ENCODE measurements around the gene CCDC28B.

Gene CCDC28B

DNA sequence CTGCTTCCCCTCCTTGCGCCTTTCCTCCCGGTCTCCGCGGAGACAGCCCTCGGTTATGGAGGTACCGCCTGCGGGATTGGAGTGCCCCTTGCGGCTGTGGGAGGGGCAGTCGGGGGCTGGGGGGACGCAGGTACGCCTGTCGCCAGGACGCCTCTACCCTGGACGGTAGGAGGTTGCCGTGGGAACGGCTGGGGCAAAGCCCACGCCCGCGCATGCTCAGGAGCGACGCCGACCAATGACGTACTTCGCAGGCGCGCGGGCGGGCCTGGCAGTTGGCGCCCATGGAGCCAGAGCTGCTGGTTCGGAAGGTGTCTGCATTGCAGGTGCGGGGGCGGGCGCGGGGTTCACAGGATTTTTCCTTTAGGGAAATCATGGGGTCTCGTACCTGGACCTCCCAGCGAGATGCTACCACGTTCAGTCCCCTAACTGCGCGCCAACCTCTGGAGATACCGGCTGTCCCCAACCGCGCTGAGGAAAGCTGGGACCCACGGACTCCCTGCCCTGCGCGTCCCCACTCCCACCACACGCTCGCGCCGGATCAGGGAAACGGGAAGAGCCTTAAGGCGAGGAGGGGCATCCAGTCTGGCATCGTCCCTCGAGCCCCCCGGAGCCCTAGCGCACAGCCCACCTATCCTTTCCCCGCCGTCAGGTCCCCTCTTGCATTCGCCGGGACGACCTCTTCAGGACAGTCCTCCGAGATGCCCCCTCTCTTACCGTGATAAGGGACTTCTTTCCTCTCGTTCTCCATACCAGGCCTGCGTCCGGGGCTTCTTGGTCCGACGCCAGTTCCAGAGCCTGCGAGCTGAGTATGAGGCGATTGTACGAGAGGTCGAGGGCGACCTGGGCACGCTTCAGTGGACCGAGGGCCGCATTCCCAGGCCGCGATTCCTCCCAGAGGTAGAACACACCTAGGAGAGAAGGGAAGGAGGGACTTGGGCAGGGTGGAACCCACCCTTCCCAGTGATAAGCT is 5.3 kb downstream of the CCDC28B start, which contains the start of gene IQCC:
IQCC (plus strand) TSS at position 271 of the 970 bp plus-strand sequence; CDS start at position 282, 11 bp downstream.
- in situ Hi-C loops (cut with MboI; ENCODE audit: low pct_unique_long_range_greater_than_20kb, low sequenced_read_pairs, unreplicated experiment): loop anchor here (25.0 kb wide), 1 partner anchor 207 kb away; no protein-coding TSS in a partner anchor
- TF ChIP-seq CTCF (IDR thresholded peaks at IDR 0.05; ENCODE audit: extremely low read depth, insufficient read depth, missing control alignments): peak; percentile 10
- DNase-seq (ENCODE audit: low spot score): peak; percentile 91

GRCh38 chr1:32208469-32208868 is 8.1 kb downstream of the CCDC28B start:
- in situ Hi-C loops (cut with MboI; ENCODE audit: low pct_unique_long_range_greater_than_20kb, low sequenced_read_pairs, unreplicated experiment): loop anchor here (25.0 kb wide), 1 partner anchor 204 kb away; no protein-coding TSS in a partner anchor
- TF ChIP-seq CTCF (IDR thresholded peaks at IDR 0.05; ENCODE audit: extremely low read depth, insufficient read depth, missing control alignments): no peak
- no peak for DNase-seq (ENCODE audit: low spot score)

DNA sequence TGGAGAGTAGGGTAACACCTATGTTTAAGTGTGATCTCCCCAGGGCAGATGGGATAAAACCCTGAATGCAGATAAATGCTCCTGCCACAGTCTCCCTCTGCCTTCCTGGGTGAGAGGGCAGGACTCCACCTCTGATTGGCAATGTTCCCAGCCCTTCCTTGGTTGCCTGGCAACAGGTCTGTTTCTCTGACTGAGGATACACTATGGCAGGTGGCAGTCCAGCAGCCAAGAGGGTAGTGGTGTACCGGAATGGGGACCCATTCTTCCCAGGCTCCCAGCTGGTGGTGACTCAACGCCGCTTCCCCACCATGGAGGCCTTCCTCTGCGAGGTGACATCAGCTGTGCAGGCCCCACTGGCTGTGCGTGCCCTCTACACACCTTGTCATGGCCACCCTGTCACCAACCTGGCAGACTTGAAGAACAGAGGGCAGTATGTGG is 8.5 kb downstream of the CCDC28B start, which contains the start of gene DCDC2B:
DCDC2B (plus strand) TSS at position 199 of the 438 bp plus-strand sequence; CDS start at position 204, 5 bp downstream.
- in situ Hi-C loops (cut with MboI; ENCODE audit: low pct_unique_long_range_greater_than_20kb, low sequenced_read_pairs, unreplicated experiment): loop anchor here (25.0 kb wide), 1 partner anchor 203 kb away; no protein-coding TSS in a partner anchor
- no peak for DNase-seq (ENCODE audit: low spot score)
- TF ChIP-seq CTCF (IDR thresholded peaks at IDR 0.05; ENCODE audit: extremely low read depth, insufficient read depth, missing control alignments): no peak

DNA sequence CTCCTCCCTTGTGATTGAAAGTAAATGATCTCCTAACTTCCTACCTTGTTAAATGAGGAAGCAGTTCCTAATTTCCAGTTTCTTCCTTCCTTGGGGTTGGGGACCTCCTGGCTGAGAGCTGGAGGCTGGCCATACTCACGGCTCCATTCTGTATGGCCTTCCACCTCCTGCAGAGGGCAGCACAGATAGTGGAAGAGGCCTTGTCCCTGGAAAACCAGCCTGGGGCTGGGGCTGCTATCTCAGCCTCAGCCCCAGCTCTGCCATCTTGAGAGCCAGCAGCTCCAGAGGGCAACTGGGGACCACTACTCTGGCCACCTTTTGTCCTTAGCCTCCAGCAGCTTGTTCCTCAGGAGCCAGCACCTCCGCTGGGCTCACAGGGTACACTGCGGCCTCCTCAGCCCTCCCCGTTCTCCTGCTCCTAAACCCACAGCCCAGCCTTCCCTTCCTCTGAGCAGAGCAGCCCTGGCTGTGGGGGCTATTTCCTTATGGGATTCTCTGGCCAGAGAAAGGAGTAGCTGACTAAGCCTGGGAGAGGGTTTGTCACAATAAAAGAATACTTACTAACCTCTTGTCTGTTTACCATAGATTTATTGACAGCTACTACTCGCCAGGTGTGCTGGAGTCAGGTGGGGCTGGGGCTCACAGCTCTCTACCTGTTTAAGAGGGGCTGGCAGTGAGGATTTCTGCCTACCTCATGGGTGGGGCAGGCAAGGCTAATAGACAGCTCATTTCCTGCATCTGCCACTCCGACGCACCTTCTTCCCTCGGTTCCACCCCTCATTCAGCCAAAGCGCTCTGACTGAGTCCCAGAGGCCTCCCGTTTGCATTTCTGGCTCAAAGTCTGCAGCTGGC is 15.5 kb downstream of the CCDC28B start:
- in situ Hi-C loops (cut with MboI; ENCODE audit: low pct_unique_long_range_greater_than_20kb, low sequenced_read_pairs, unreplicated experiment): loop anchor here (10.0 to 25.0 kb wide), 2 partner anchors 99 to 196 kb away; no protein-coding TSS in a partner anchor
- peak; percentile 89 for TF ChIP-seq CTCF (IDR thresholded peaks at IDR 0.05; ENCODE audit: extremely low read depth, insufficient read depth, missing control alignments)
- peak; percentile 61 for DNase-seq (ENCODE audit: low spot score)

DNA sequence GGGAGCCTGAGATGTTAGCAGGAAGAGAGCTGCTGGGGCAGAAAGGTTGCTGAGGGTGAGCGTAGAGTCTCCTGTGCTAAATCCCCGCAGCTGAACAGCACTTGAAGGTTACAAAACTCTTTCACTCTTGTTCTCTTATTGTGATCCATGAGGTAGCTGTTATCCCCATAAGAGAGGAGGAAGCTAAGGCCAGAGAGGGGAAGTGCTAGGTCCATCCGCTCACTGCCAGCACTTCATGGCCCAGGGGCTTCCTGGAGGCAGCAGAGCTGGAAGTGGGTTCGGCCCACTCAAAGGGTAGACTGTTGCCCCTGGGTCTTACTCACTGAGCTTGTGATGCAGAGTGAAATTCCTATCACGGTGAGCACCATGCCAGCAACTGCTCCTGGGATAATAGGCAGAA is 16.2 kb downstream of the CCDC28B start:
- in situ Hi-C loops (cut with MboI; ENCODE audit: low pct_unique_long_range_greater_than_20kb, low sequenced_read_pairs, unreplicated experiment): loop anchor here (10.0 to 25.0 kb wide), 2 partner anchors 98 to 196 kb away; no protein-coding TSS in a partner anchor
- DNase-seq (ENCODE audit: low spot score): no peak
- no peak for TF ChIP-seq CTCF (IDR thresholded peaks at IDR 0.05; ENCODE audit: extremely low read depth, insufficient read depth, missing control alignments)

GRCh38 chr1:32219022-32219421 is 18.6 kb downstream of the CCDC28B start:
- DNase-seq (ENCODE audit: low spot score): no peak
- in situ Hi-C loops (cut with MboI; ENCODE audit: low pct_unique_long_range_greater_than_20kb, low sequenced_read_pairs, unreplicated experiment): loop anchor here (10.0 to 25.0 kb wide), 2 partner anchors 96 to 193 kb away; no protein-coding TSS in a partner anchor
- TF ChIP-seq CTCF (IDR thresholded peaks at IDR 0.05; ENCODE audit: extremely low read depth, insufficient read depth, missing control alignments): no peak

All from GM13977 (cell line).